GM06990 (cell line): ENCODE results near the gene IGF2R.
"Not testable (repeated sequence)": the region's sequence is repeated elsewhere in the genome, so short reads cannot be mapped to it uniquely, and the experiment has no call there.

ENCODE experiments used
- DNase-seq: peaks from one replicate; pipeline ENCODE4 v3.0.0-alpha.2; 2011; ENCODE audit not compliant: insufficient read length; ENCODE audit errors: extremely low read depth
- H3K27me3 ChIP-seq: replicated peaks from 2 replicates; pipeline ENCODE4 v1.6.0; 2011; ENCODE audit warnings: low read length; ENCODE audit not compliant: control insufficient read depth, insufficient read depth
- H3K36me3 ChIP-seq: 2 replicates; pipeline ENCODE4 v1.5.1; 2011; ENCODE audit warnings: low read length; ENCODE audit not compliant: control insufficient read depth, insufficient read depth
- H3K4me3 ChIP-seq: replicated peaks from 2 replicates; pipeline ENCODE4 v1.5.1; 2011; ENCODE audit warnings: low read depth, mild to moderate bottlenecking, control low read depth, low read length
- CTCF ChIP-seq: IDR thresholded peaks from 2 replicates; pipeline ENCODE4 v1.5.1; 2011; ENCODE audit warnings: low read length, control low read depth, mild to moderate bottlenecking, inconsistent platforms; ENCODE audit not compliant: insufficient read depth, poor library complexity, severe bottlenecking

The IGF2R gene

GRCh38 chr6:159963111-159963510 is 5.8 kb upstream of the IGF2R start:
- TF ChIP-seq CTCF = no peak
- Histone ChIP-seq H3K36me3 (no peaks in the 10 kb centered on the region), H3K4me3 (no peak overlapping the region), H3K27me3 (no peaks in the 10 kb centered on the region)
- no peak for DNase-seq

- Histone ChIP-seq H3K4me3 (no peak overlapping the region), H3K27me3 (no peaks in the 10 kb centered on the region), H3K36me3 (no peaks in the 10 kb centered on the region)
- no peak for TF ChIP-seq CTCF
- no peak for DNase-seq
Observed at GRCh38 chr6:159964046-159964445, 4.8 kb upstream of the IGF2R start.

- no peaks in the 10 kb centered on the region for H3K36me3 ChIP-seq
- no peak for DNase-seq
- no peak overlapping the region for H3K4me3 ChIP-seq
- no peaks in the 10 kb centered on the region for H3K27me3 ChIP-seq
- TF ChIP-seq CTCF = no peak
Observed at GRCh38 chr6:159966339-159966738, 2.5 kb upstream of the IGF2R start.

GRCh38 chr6:159966981-159967380 is 1.9 kb upstream of the IGF2R start:
- no peak for TF ChIP-seq CTCF
- Histone ChIP-seq H3K4me3 (no peak overlapping the region), H3K27me3 (no peaks in the 10 kb centered on the region), H3K36me3 (no peaks in the 10 kb centered on the region)
- no peak for DNase-seq

GRCh38 chr6:159967621-159968020 is 1.3 kb upstream of the IGF2R start:
- not testable (repeated sequence) for H3K27me3 ChIP-seq, DNase-seq, H3K4me3 ChIP-seq, H3K36me3 ChIP-seq

- Histone ChIP-seq H3K27me3 (no peaks in the 10 kb centered on the region), H3K4me3 (peak overlapping the region; percentile 86), H3K36me3 (no peaks in the 10 kb centered on the region)
- TF ChIP-seq CTCF = no peak
- DNase-seq = peak; percentile 55
Observed at GRCh38 chr6:159969204-159969912, 476 bp downstream of the IGF2R start.
